Stomach (tissue), 9 donors: ENCODE results near the gene OR10V1. TPM values are rescaled to one million over a fixed set of nuclear protein-coding genes. Genes with fewer than 3 reads are reported as not detected.

Experiments used
- DNase-seq, 2 donors: peaks; one replicate each; pipeline versions ENCODE4 v3.0.0 to v3.0.0-alpha.2; 2013 to 2019
- H3K27ac ChIP-seq, 5 donors: fragments of 200-600 bp in 4 of 5; sonication (generic) in 4 of 5; one replicate each; pipeline ENCODE4 v1.5.1; 2013 to 2019; ENCODE audit warnings: mild to moderate bottlenecking in 1 of 5, moderate library complexity in 1 of 5
- H3K27me3 ChIP-seq, 3 donors: fragments of 200-600 bp; sonication (generic); one replicate each; pipeline ENCODE4 v1.5.1; 2017 to 2019; ENCODE audit warnings: mixed run types in 1 of 3
- H3K36me3 ChIP-seq, 4 donors: fragments of 200-600 bp; sonication (generic); 1 replicate in 3 of 4; 2 replicates in 1 of 4; pipeline ENCODE4 v1.5.1; 2016 to 2019
- H3K4me1 ChIP-seq, 4 donors: fragments of 200-600 bp; sonication (generic); one replicate each; pipeline ENCODE4 v1.5.1; 2016 to 2019
- H3K4me3 ChIP-seq, 4 donors: fragments of 200-600 bp; sonication (generic) in 3 of 4; one replicate each; pipeline ENCODE4 v1.5.1; 2016 to 2019; ENCODE audit warnings: mild to moderate bottlenecking in 1 of 4
- H3K9me3 ChIP-seq, 4 donors: fragments of 200-600 bp; sonication (generic); one replicate each; pipeline ENCODE4 v1.5.1; 2016 to 2019
- EP300 ChIP-seq: sonication (generic); formaldehyde crosslinking; IDR thresholded peaks from one replicate; pipeline ENCODE4 v1.6.1; 2017; ENCODE audit warnings: antibody characterized with exemption
- POLR2A ChIP-seq, 4 donors: fragments of 450-650 bp; IDR thresholded peaks; one replicate each; pipeline ENCODE4 v1.6.1; 2016; ENCODE audit warnings: antibody characterized with exemption in 4 of 4, control low read depth in 2 of 4, mild to moderate bottlenecking in 1 of 4, moderate library complexity in 1 of 4
- POLR2AphosphoS5 ChIP-seq, 3 donors: sonication (generic); formaldehyde crosslinking; IDR thresholded peaks; one replicate each; pipeline ENCODE4 v1.6.1; 2016; ENCODE audit warnings: antibody characterized with exemption in 3 of 3
- WGBS, 5 donors: extraction: QIAGEN DNeasy Blood & Tissue Kit in 3 of 5; methylation state at CpG; one replicate each; pipeline versions ENCODE4 v1.1.5 to v1.1.7; 2013 to 2018; 5-methylcytosine and 5-hydroxymethylcytosine counted together
- intact Hi-C: fragments of 100-400 bp; cut with DNase I; formaldehyde crosslinking; loops from one replicate; pipeline ENCODE4 v1.15.1; 2023; ENCODE audit warnings: low total_unique reads
- polyA plus RNA-seq, 3 donors: library from polyadenylated mRNA; stranded (reverse); fragments of 200-250 nt; gene quantifications; one replicate each; pipeline ENCODE4 v1.2.3, GENCODE V29; 2013
- total RNA-seq, 5 donors: library from RNA; depleted of rRNA; stranded (reverse); fragments of >200 nt; gene quantifications; one replicate each; pipeline versions ENCODE4 v1.1.0 to v1.2.3, GENCODE V29; 2014 to 2016
- TF ChIP-seq, protein P1 (sequence below), 7 experiments: fragments of 450-650 bp in 4 of 7; fragments of 200-600 bp in 3 of 7; sonication (generic) in 3 of 7; IDR thresholded peaks; one replicate each; pipeline ENCODE4 v1.5.1; 2016 to 2019; ENCODE audit warnings: antibody characterized with exemption in 7 of 7, control low read depth in 2 of 7, mild to moderate bottlenecking in 1 of 7
- donor health status: healthy with polysubstance abuse.
- donor health status: Bipolar disorder and iron deficiency.
- donor health status: healthy.

Gene OR10V1
- total and polyA plus RNA-seq, 8 donors: not detected

DNA sequence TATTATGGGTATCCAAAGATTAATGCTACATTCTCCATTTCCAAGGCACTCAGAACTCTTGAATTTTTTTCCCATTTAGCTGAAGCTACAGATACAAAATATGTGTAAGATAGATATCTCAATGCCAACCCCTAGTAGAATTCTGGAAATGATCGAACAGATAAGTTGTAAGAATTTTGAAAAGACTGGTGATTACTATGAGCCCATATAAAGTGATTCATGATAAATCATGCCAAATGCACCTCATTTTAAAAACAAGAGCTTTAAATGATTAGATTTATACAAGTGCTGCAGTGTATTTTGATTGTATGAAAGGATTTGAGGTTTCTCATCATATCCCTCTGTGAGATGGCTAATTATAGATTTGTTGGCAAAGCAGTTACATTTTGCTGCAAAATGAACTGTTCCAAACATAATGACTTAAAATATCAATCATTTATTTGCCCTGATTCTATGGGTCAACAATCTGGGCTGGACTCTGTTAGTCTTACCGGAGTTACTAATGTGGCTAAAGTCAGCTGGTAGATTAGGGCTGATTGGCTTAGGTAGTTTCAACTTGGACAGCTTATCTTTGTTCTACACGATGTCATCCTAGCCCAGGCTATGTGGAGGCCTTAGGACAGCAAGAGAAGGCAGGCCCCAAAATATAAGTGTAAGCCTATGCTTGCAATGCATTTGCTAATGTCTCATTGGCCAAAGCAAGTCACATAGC is 3.4 kb downstream of the OR10V1 start:
- H3K9me3 ChIP-seq: no peaks in the 10 kb centered on the region
- no peaks in the 10 kb centered on the region for H3K27me3 ChIP-seq
- 36 to 45% (median 40%) methylated on average over 3 of the region's 3 CpGs for WGBS, 5 donors
- peak in 1 of 2 donors; percentile 17 for DNase-seq
- TF ChIP-seq POLR2AphosphoS5 (IDR thresholded peaks at IDR 0.05) (peak in 1 of 3 donors; percentile 14), EP300 (no peak), POLR2A (IDR thresholded peaks at IDR 0.05) (no peak)
- TF ChIP-seq, protein P1, sequence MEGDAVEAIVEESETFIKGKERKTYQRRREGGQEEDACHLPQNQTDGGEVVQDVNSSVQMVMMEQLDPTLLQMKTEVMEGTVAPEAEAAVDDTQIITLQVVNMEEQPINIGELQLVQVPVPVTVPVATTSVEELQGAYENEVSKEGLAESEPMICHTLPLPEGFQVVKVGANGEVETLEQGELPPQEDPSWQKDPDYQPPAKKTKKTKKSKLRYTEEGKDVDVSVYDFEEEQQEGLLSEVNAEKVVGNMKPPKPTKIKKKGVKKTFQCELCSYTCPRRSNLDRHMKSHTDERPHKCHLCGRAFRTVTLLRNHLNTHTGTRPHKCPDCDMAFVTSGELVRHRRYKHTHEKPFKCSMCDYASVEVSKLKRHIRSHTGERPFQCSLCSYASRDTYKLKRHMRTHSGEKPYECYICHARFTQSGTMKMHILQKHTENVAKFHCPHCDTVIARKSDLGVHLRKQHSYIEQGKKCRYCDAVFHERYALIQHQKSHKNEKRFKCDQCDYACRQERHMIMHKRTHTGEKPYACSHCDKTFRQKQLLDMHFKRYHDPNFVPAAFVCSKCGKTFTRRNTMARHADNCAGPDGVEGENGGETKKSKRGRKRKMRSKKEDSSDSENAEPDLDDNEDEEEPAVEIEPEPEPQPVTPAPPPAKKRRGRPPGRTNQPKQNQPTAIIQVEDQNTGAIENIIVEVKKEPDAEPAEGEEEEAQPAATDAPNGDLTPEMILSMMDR (IDR thresholded peaks at IDR 0.05): no peak
- H3K4me1 ChIP-seq: peaks cover 0 to 17% (median 7%) of the 10 kb centered on the region in 4 donors
- no peaks in the 10 kb centered on the region for H3K36me3 ChIP-seq
- peak overlapping the region in 1 of 5 donors; percentile 8 for H3K27ac ChIP-seq
- intact Hi-C loops: no loop called here
- no peak overlapping the region for H3K4me3 ChIP-seq

DNA sequence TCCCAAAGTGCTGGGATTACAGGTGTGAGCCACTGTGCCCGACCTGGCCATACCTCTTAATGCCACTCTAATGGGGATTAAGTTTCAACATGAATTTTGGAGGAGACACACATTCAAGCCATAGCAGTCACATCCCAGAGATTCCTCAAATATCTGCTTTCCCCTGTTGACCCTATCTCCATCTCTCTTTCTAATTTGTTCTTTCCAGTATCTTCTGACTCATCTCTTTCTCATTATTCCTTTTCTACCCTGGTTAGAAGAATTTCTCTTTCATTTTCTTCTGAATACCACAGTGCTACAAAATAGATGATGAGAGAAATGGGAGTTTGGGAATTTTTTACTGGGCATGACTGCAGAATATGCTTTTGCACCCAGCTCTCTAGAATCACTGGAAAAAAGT is 5.1 kb downstream of the OR10V1 start:
- H3K4me1 ChIP-seq: peaks cover 0 to 17% (median 7%) of the 10 kb centered on the region in 4 donors
- intact Hi-C loops: no loop called here
- no peaks in the 10 kb centered on the region for H3K27me3 ChIP-seq
- H3K36me3 ChIP-seq: no peaks in the 10 kb centered on the region
- H3K9me3 ChIP-seq: no peaks in the 10 kb centered on the region
- TF ChIP-seq POLR2AphosphoS5 (IDR thresholded peaks at IDR 0.05) (no peak), EP300 (no peak), POLR2A (IDR thresholded peaks at IDR 0.05) (no peak)
- TF ChIP-seq, protein P1 (IDR thresholded peaks at IDR 0.05): no peak
- peak overlapping the region in 1 of 5 donors; percentile 67 for H3K27ac ChIP-seq
- WGBS, 5 donors: 46 to 83% (median 68%) methylated on average over 1 of the region's 1 CpG
- H3K4me3 ChIP-seq: no peak overlapping the region
- no peak for DNase-seq

DNA sequence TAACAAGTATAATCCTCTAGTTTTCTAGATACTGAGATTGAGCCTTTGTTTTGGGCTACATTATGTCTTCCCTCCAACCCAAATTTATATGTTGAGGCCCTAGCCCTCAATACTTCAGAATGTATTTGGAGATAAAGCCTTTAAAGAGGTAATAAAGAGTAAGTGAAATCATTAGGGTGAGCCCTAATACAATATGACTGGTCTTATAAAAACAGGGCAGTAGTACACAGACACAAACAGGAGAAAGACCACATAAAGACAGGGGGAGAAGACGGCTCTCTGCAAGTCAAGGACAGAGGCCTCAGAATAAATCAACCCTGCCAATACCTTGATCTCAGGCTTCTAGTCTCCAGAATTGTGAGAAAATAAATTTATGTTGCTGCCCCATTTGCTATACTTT is 6.3 kb downstream of the OR10V1 start:
- WGBS, 5 donors: 32 to 68% (median 57%) methylated on average over 1 of the region's 1 CpG
- Histone ChIP-seq H3K4me3 (no peak overlapping the region), H3K27ac (peak overlapping the region; percentile 11 to 72 (median 49)), H3K36me3 (no peaks in the 10 kb centered on the region), H3K4me1 (peaks cover 0 to 17% (median 7%) of the 10 kb centered on the region in 4 donors), H3K9me3 (no peaks in the 10 kb centered on the region), H3K27me3 (no peaks in the 10 kb centered on the region)
- intact Hi-C loops: no loop called here
- DNase-seq: no peak
- TF ChIP-seq POLR2AphosphoS5 (IDR thresholded peaks at IDR 0.05) (no peak), POLR2A (IDR thresholded peaks at IDR 0.05) (no peak), EP300 (no peak)
- TF ChIP-seq, protein P1 (IDR thresholded peaks at IDR 0.05): no peak

DNA sequence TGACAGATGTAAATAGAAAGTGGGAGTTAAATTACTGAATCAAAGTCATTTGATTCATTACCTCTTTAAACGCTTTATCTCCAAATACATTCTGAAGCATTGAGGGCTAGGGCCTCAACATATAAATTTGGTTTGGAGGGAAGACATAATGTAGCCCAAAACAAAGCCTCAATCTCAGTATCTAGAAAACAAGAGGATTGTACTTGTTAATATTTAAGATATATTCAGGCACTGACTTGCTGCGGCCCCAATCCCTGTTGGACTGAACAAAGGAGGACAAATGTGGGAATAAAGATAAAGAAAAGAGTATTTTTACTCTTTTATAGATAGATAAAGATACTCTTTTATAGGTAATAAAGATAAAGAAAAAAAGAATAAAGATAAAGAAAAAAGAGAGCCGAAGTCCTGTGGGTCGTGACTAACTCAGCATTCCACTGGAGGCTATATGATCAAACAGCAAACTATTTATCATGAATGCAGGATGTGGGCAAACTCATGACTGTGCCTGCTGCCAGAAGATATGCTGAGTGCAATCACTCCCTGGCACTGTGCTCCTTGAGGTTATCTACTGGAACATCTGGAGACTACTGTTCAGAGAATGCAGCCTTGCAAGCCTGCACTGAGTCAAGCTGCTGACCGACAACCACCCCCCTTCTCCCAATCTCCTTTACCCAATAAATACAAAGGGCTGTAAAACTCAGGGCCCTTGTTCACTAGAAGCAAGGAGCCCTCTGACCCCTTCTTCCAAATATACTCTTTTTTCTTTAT is 6.9 kb downstream of the OR10V1 start:
- H3K27me3 ChIP-seq: no peaks in the 10 kb centered on the region
- no peak for TF ChIP-seq POLR2A (IDR thresholded peaks at IDR 0.05)
- peak in 2 of 3 donors; percentile 76 to 82 for TF ChIP-seq POLR2AphosphoS5 (IDR thresholded peaks at IDR 0.05)
- peaks cover 0 to 17% (median 7%) of the 10 kb centered on the region in 4 donors for H3K4me1 ChIP-seq
- intact Hi-C loops: no loop called here
- WGBS, 5 donors: 27 to 57% (median 35%) methylated on average over 5 of the region's 5 CpGs
- no peak overlapping the region for H3K4me3 ChIP-seq
- H3K36me3 ChIP-seq: no peaks in the 10 kb centered on the region
- peak overlapping the region in 4 of 5 donors; percentile 44 to 72 (median 58) for H3K27ac ChIP-seq
- DNase-seq: peak; percentile 39 to 86
- H3K9me3 ChIP-seq: no peaks in the 10 kb centered on the region
